ENCODE measurements around the gene PXN.
A peak's percentile ranks its signal among the peaks of the same experiment; 100 is the strongest.

Gene PXN

GRCh38 chr12:120183211-120183631 lies 82.3 kb downstream of the PXN start:
- Histone ChIP-seq H4K91ac (ENCODE audit: low read length) (no peak overlapping the region), H2BK15ac (ENCODE audit: low read depth, poor library complexity, severe bottlenecking) (no peak overlapping the region), H3K4me2 (ENCODE audit: low read length, poor library complexity, severe bottlenecking) (no peak overlapping the region), H3K9ac (ENCODE audit: low read length) (no peak overlapping the region), H3K27ac (ENCODE audit: low read length, poor library complexity, severe bottlenecking) (peak overlapping the region; percentile 9), H4K8ac (ENCODE audit: low read length) (no peak overlapping the region), H3K36me3 (ENCODE audit: control insufficient read depth in 1 of 2, insufficient read depth in 2 of 2, low read depth in 1 of 2, low read length in 2 of 2) (peaks cover 64 to 79% of the 10 kb centered on the region in 2 experiments), H3K27me3 (ENCODE audit: control insufficient read depth in 1 of 2, insufficient read depth in 1 of 2, low read length in 2 of 2) (no peaks in the 10 kb centered on the region), H2BK12ac (ENCODE audit: low read length in 2 of 2) (no peak overlapping the region), H2AK5ac (ENCODE audit: low read length, severe bottlenecking) (no peak overlapping the region), H2BK120ac (ENCODE audit: low read depth, low read length) (no peak overlapping the region), H3K18ac (ENCODE audit: low read depth in 1 of 2, low read length in 2 of 2) (no peak overlapping the region), H3K4me3 (ENCODE audit: insufficient read depth in 1 of 2, low read depth in 1 of 2, low read length in 2 of 2) (no peak overlapping the region), H3K4me1 (ENCODE audit: control insufficient read depth, insufficient read depth, low read depth, low read length) (peaks cover 15% of the 10 kb centered on the region), H2AFZ (ENCODE audit: low read depth, low read length) (no peak overlapping the region), H3K14ac (ENCODE audit: low read length in 2 of 2) (no peak overlapping the region), H3K4ac (ENCODE audit: low read depth in 1 of 2, low read length in 2 of 2) (no peak overlapping the region), H3K23ac (ENCODE audit: low read length in 2 of 2) (no peak overlapping the region), H2BK5ac (ENCODE audit: low read depth, low read length, poor library complexity, severe bottlenecking) (no peak overlapping the region), H3K9me3 (ENCODE audit: control insufficient read depth, low read length) (no peaks in the 10 kb centered on the region), H3K79me1 (replicated peaks; ENCODE audit: low read length, poor library complexity, severe bottlenecking) (peaks cover 21% of the 10 kb centered on the region)
- DNase-seq, result no peak
- WGBS, result 97% methylated on average over 5 of the region's 5 CpGs

- H3K18ac ChIP-seq (ENCODE audit: low read depth in 1 of 2, low read length in 2 of 2), result no peak overlapping the region
- H3K79me1 ChIP-seq (replicated peaks; ENCODE audit: low read length, poor library complexity, severe bottlenecking), result peaks cover 30% of the 10 kb centered on the region
- H2BK12ac ChIP-seq (ENCODE audit: low read length in 2 of 2), result no peak overlapping the region
- no peak overlapping the region for H3K23ac ChIP-seq (ENCODE audit: low read length in 2 of 2)
- H2BK5ac ChIP-seq (ENCODE audit: low read depth, low read length, poor library complexity, severe bottlenecking), result no peak overlapping the region
- peak; percentile 21 for DNase-seq
- H3K27me3 ChIP-seq (ENCODE audit: control insufficient read depth in 1 of 2, insufficient read depth in 1 of 2, low read length in 2 of 2), result no peaks in the 10 kb centered on the region
- peak overlapping the region; percentile 49 for H3K27ac ChIP-seq (ENCODE audit: low read length, poor library complexity, severe bottlenecking)
- WGBS, result 89% methylated on average over 8 of the region's 8 CpGs
- H3K4ac ChIP-seq (ENCODE audit: low read depth in 1 of 2, low read length in 2 of 2), result no peak overlapping the region
- H4K8ac ChIP-seq (ENCODE audit: low read length), result no peak overlapping the region
- H3K4me1 ChIP-seq (ENCODE audit: control insufficient read depth, insufficient read depth, low read depth, low read length), result peaks cover 15% of the 10 kb centered on the region
- no peak overlapping the region for H3K4me3 ChIP-seq (ENCODE audit: insufficient read depth in 1 of 2, low read depth in 1 of 2, low read length in 2 of 2)
- H2BK15ac ChIP-seq (ENCODE audit: low read depth, poor library complexity, severe bottlenecking), result no peak overlapping the region
- no peaks in the 10 kb centered on the region for H3K9me3 ChIP-seq (ENCODE audit: control insufficient read depth, low read length)
- no peak overlapping the region for H2AFZ ChIP-seq (ENCODE audit: low read depth, low read length)
- H3K4me2 ChIP-seq (ENCODE audit: low read length, poor library complexity, severe bottlenecking), result no peak overlapping the region
- no peak overlapping the region for H2BK120ac ChIP-seq (ENCODE audit: low read depth, low read length)
- no peak overlapping the region for H2AK5ac ChIP-seq (ENCODE audit: low read length, severe bottlenecking)
- no peak overlapping the region for H3K14ac ChIP-seq (ENCODE audit: low read length in 2 of 2)
- no peak overlapping the region for H4K91ac ChIP-seq (ENCODE audit: low read length)
- no peak overlapping the region for H3K9ac ChIP-seq (ENCODE audit: low read length)
- H3K36me3 ChIP-seq (ENCODE audit: control insufficient read depth in 1 of 2, insufficient read depth in 2 of 2, low read depth in 1 of 2, low read length in 2 of 2), result peaks cover 72 to 80% of the 10 kb centered on the region in 2 experiments
Measured at GRCh38 chr12:120181991-120182631, 83.4 kb downstream of the PXN start.

- Histone ChIP-seq H3K4ac (ENCODE audit: low read depth in 1 of 2, low read length in 2 of 2) (no peak overlapping the region), H2AK5ac (ENCODE audit: low read length, severe bottlenecking) (no peak overlapping the region), H3K23ac (ENCODE audit: low read length in 2 of 2) (no peak overlapping the region), H3K14ac (ENCODE audit: low read length in 2 of 2) (no peak overlapping the region), H2BK12ac (ENCODE audit: low read length in 2 of 2) (no peak overlapping the region), H3K27ac (ENCODE audit: low read length, poor library complexity, severe bottlenecking) (no peak overlapping the region), H3K4me2 (ENCODE audit: low read length, poor library complexity, severe bottlenecking) (no peak overlapping the region), H3K4me1 (ENCODE audit: control insufficient read depth, insufficient read depth, low read depth, low read length) (peaks cover 15% of the 10 kb centered on the region), H3K79me1 (replicated peaks; ENCODE audit: low read length, poor library complexity, severe bottlenecking) (peaks cover 30% of the 10 kb centered on the region), H3K36me3 (ENCODE audit: control insufficient read depth in 1 of 2, insufficient read depth in 2 of 2, low read depth in 1 of 2, low read length in 2 of 2) (peaks cover 73 to 80% of the 10 kb centered on the region in 2 experiments), H2BK5ac (ENCODE audit: low read depth, low read length, poor library complexity, severe bottlenecking) (no peak overlapping the region), H3K9ac (ENCODE audit: low read length) (no peak overlapping the region), H2BK120ac (ENCODE audit: low read depth, low read length) (no peak overlapping the region), H3K18ac (ENCODE audit: low read depth in 1 of 2, low read length in 2 of 2) (no peak overlapping the region), H2BK15ac (ENCODE audit: low read depth, poor library complexity, severe bottlenecking) (no peak overlapping the region), H4K8ac (ENCODE audit: low read length) (no peak overlapping the region), H3K4me3 (ENCODE audit: insufficient read depth in 1 of 2, low read depth in 1 of 2, low read length in 2 of 2) (no peak overlapping the region), H3K9me3 (ENCODE audit: control insufficient read depth, low read length) (no peaks in the 10 kb centered on the region), H2AFZ (ENCODE audit: low read depth, low read length) (no peak overlapping the region), H4K91ac (ENCODE audit: low read length) (no peak overlapping the region), H3K27me3 (ENCODE audit: control insufficient read depth in 1 of 2, insufficient read depth in 1 of 2, low read length in 2 of 2) (no peaks in the 10 kb centered on the region)
- no peak for DNase-seq
- 98% methylated on average over 6 of the region's 7 CpGs for WGBS
Measured at GRCh38 chr12:120180975-120181374, 84.6 kb downstream of the PXN start.

GRCh38 chr12:120175537-120175936 lies 90.0 kb downstream of the PXN start:
- Histone ChIP-seq H2BK15ac (ENCODE audit: low read depth, poor library complexity, severe bottlenecking) (no peak overlapping the region), H3K36me3 (ENCODE audit: control insufficient read depth in 1 of 2, insufficient read depth in 2 of 2, low read depth in 1 of 2, low read length in 2 of 2) (peaks cover 77 to 87% of the 10 kb centered on the region in 2 experiments), H3K27ac (ENCODE audit: low read length, poor library complexity, severe bottlenecking) (no peak overlapping the region), H2BK12ac (ENCODE audit: low read length in 2 of 2) (no peak overlapping the region), H2BK5ac (ENCODE audit: low read depth, low read length, poor library complexity, severe bottlenecking) (no peak overlapping the region), H3K14ac (ENCODE audit: low read length in 2 of 2) (no peak overlapping the region), H3K79me1 (replicated peaks; ENCODE audit: low read length, poor library complexity, severe bottlenecking) (peaks cover 45% of the 10 kb centered on the region), H3K9me3 (ENCODE audit: control insufficient read depth, low read length) (no peaks in the 10 kb centered on the region), H4K8ac (ENCODE audit: low read length) (no peak overlapping the region), H2AFZ (ENCODE audit: low read depth, low read length) (no peak overlapping the region), H3K9ac (ENCODE audit: low read length) (no peak overlapping the region), H3K4me3 (ENCODE audit: insufficient read depth in 1 of 2, low read depth in 1 of 2, low read length in 2 of 2) (no peak overlapping the region), H2BK120ac (ENCODE audit: low read depth, low read length) (no peak overlapping the region), H2AK5ac (ENCODE audit: low read length, severe bottlenecking) (no peak overlapping the region), H3K18ac (ENCODE audit: low read depth in 1 of 2, low read length in 2 of 2) (no peak overlapping the region), H3K23ac (ENCODE audit: low read length in 2 of 2) (no peak overlapping the region), H3K4me1 (ENCODE audit: control insufficient read depth, insufficient read depth, low read depth, low read length) (peaks cover 2% of the 10 kb centered on the region), H3K4ac (ENCODE audit: low read depth in 1 of 2, low read length in 2 of 2) (no peak overlapping the region), H4K91ac (ENCODE audit: low read length) (no peak overlapping the region), H3K27me3 (ENCODE audit: control insufficient read depth in 1 of 2, insufficient read depth in 1 of 2, low read length in 2 of 2) (no peaks in the 10 kb centered on the region), H3K4me2 (ENCODE audit: low read length, poor library complexity, severe bottlenecking) (no peak overlapping the region)
- no peak for DNase-seq
- WGBS, result 98% methylated on average over 11 of the region's 11 CpGs

All from mesenchymal stem cell (in vitro differentiated cells and primary cell).